Mesenchymal stem cell (in vitro differentiated cells and primary cell): ENCODE measurements around the gene TRPT1.

ENCODE experiments used
- DNase-seq: peaks from one replicate; pipeline ENCODE4 v3.0.0-alpha.2; 2013
- H2AFZ ChIP-seq: one replicate; pipeline ENCODE4 v1.6.1; 2013; ENCODE audit warnings: low read depth, mild to moderate bottlenecking, control low read depth, inconsistent platforms, low read length, moderate library complexity
- H2AK5ac ChIP-seq: 2 replicates; pipeline ENCODE4 v1.6.1; 2013; ENCODE audit warnings: low read length, moderate library complexity, mild to moderate bottlenecking, inconsistent platforms; ENCODE audit not compliant: severe bottlenecking
- H2BK120ac ChIP-seq: one replicate; pipeline ENCODE4 v1.6.1; 2013; ENCODE audit warnings: low read depth, mild to moderate bottlenecking, inconsistent platforms, low read length, moderate library complexity
- H2BK12ac ChIP-seq, 2 experiments: one replicate each; pipeline ENCODE4 v1.6.1; 2013; ENCODE audit warnings: inconsistent platforms in 2 of 2, low read length in 2 of 2, mild to moderate bottlenecking in 2 of 2, moderate library complexity in 2 of 2, control low read depth in 1 of 2
- H2BK15ac ChIP-seq: one replicate; pipeline ENCODE4 v1.6.1; 2013; ENCODE audit warnings: mild to moderate bottlenecking, low read depth, inconsistent platforms; ENCODE audit not compliant: poor library complexity, severe bottlenecking
- H2BK5ac ChIP-seq: 2 replicates; pipeline ENCODE4 v1.6.1; 2013; ENCODE audit warnings: low read depth, mild to moderate bottlenecking, low read length, control low read depth, inconsistent platforms; ENCODE audit not compliant: poor library complexity, severe bottlenecking
- H3K14ac ChIP-seq, 2 experiments: one replicate each; pipeline ENCODE4 v1.6.1; 2013; ENCODE audit warnings: inconsistent platforms in 2 of 2, low read length in 2 of 2, control low read depth in 1 of 2, mild to moderate bottlenecking in 1 of 2, moderate library complexity in 1 of 2
- H3K18ac ChIP-seq, 2 experiments: one replicate each; pipeline ENCODE4 v1.6.1; 2013; ENCODE audit warnings: inconsistent platforms in 2 of 2, low read length in 2 of 2, control low read depth in 1 of 2, low read depth in 1 of 2, mild to moderate bottlenecking in 1 of 2
- H3K23ac ChIP-seq, 2 experiments: one replicate each; pipeline ENCODE4 v1.6.1; 2013; ENCODE audit warnings: inconsistent platforms in 2 of 2, low read length in 2 of 2, mild to moderate bottlenecking in 2 of 2, moderate library complexity in 2 of 2, control low read depth in 1 of 2
- H3K27ac ChIP-seq: 2 replicates; pipeline ENCODE4 v1.5.1; 2013; ENCODE audit warnings: mild to moderate bottlenecking, moderate library complexity, low read length, control low read depth, inconsistent platforms; ENCODE audit not compliant: poor library complexity, severe bottlenecking
- H3K27me3 ChIP-seq, 2 experiments: 2 replicates each; pipeline versions ENCODE4 v1.6.1 to v1.7.0; 2013; ENCODE audit warnings: low read length in 2 of 2, mild to moderate bottlenecking in 2 of 2, moderate library complexity in 2 of 2, control low read depth in 1 of 2, inconsistent platforms in 1 of 2; ENCODE audit not compliant: control insufficient read depth in 1 of 2, insufficient read depth in 1 of 2
- H3K36me3 ChIP-seq, 2 experiments: 2 replicates each; pipeline versions ENCODE4 v1.6.1 to v1.7.0; 2013; ENCODE audit warnings: low read length in 2 of 2, control low read depth in 1 of 2, inconsistent platforms in 1 of 2, low read depth in 1 of 2, mild to moderate bottlenecking in 1 of 2; ENCODE audit not compliant: insufficient read depth in 2 of 2, control insufficient read depth in 1 of 2
- H3K4ac ChIP-seq, 2 experiments: one replicate each; pipeline ENCODE4 v1.6.1; 2013; ENCODE audit warnings: inconsistent platforms in 2 of 2, low read length in 2 of 2, mild to moderate bottlenecking in 2 of 2, moderate library complexity in 2 of 2, control low read depth in 1 of 2, low read depth in 1 of 2
- H3K4me1 ChIP-seq: 2 replicates; pipeline ENCODE4 v1.6.1; 2013; ENCODE audit warnings: low read depth, low read length, control low read depth; ENCODE audit not compliant: control insufficient read depth, insufficient read depth
- H3K4me2 ChIP-seq: 2 replicates; pipeline ENCODE4 v1.6.1; 2013; ENCODE audit warnings: low read length, mild to moderate bottlenecking, inconsistent platforms; ENCODE audit not compliant: poor library complexity, severe bottlenecking
- H3K4me3 ChIP-seq, 2 experiments: 2 replicates each; pipeline versions ENCODE4 v1.5.1 to v1.7.0; 2013; ENCODE audit warnings: low read length in 2 of 2, mild to moderate bottlenecking in 2 of 2, control low read depth in 1 of 2, low read depth in 1 of 2; ENCODE audit not compliant: insufficient read depth in 1 of 2
- H3K79me1 ChIP-seq: replicated peaks from 2 replicates; pipeline ENCODE4 v1.6.1; 2013; ENCODE audit warnings: mild to moderate bottlenecking, control low read depth, low read length, inconsistent platforms; ENCODE audit not compliant: poor library complexity, severe bottlenecking
- H3K9ac ChIP-seq: 2 replicates; pipeline ENCODE4 v1.7.0; 2013; ENCODE audit warnings: mild to moderate bottlenecking, low read length, moderate library complexity
- H3K9me3 ChIP-seq: 2 replicates; pipeline ENCODE4 v1.7.0; 2013; ENCODE audit warnings: mild to moderate bottlenecking, low read length; ENCODE audit not compliant: control insufficient read depth
- H4K8ac ChIP-seq: one replicate; pipeline ENCODE4 v1.6.1; 2013; ENCODE audit warnings: inconsistent platforms, mild to moderate bottlenecking, low read length, moderate library complexity
- H4K91ac ChIP-seq: one replicate; pipeline ENCODE4 v1.6.1; 2013; ENCODE audit warnings: mild to moderate bottlenecking, low read length, inconsistent platforms
- WGBS: methylation state at CpG from one replicate; pipeline ENCODE4 v1.1.7; 2013; ENCODE audit warnings: mixed read lengths; 5-methylcytosine and 5-hydroxymethylcytosine counted together

TRPT1 gene

DNA sequence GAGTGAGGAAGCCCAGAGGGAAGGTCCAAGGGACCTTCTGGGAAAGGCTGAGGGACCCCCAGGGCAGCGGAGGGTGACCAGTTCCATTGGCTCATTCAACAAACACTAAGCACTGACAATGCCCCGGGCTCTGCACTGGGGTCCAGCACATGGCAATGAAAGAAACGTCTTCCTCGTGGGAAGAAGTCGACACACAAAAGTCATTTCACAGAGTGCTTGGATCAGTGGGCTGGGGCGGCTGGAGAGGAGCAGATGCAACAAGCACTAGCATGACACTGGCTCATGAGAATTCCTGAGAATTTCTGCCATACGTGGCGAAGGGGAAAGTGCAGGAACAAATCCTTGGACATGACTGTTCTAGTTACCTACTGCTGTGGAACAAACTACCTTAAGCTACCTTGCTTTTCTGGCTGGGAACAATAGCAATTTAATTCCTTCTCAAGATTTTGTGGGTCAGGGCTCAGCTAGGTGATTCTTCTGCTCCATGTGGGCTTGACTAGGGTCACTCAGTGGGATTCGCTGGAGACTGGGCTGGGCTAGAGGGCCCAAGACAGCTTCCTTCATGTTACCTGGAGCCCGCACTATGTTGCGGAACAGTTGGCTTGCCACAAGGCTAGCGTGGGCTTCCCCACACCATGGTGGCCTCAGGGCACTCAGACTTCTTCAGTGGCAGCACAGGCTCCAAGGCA, 46.9 kb downstream of the TRPT1 start:
- no peak overlapping the region for H2BK15ac ChIP-seq
- H3K79me1 ChIP-seq, result peaks cover 13% of the 10 kb centered on the region
- H4K8ac ChIP-seq, result no peak overlapping the region
- peak overlapping the region in 1 of 2 experiments; percentile 35 for H2BK12ac ChIP-seq
- H4K91ac ChIP-seq, result no peak overlapping the region
- H2BK120ac ChIP-seq, result no peak overlapping the region
- H3K36me3 ChIP-seq, result peaks cover 0 to 10% of the 10 kb centered on the region in 2 experiments
- 95% methylated on average over 12 of the region's 12 CpGs for WGBS
- no peak overlapping the region for H3K18ac ChIP-seq
- H3K14ac ChIP-seq, result no peak overlapping the region
- DNase-seq, result no peak
- H3K27ac ChIP-seq, result no peak overlapping the region
- peaks cover 10% of the 10 kb centered on the region for H3K4me1 ChIP-seq
- H3K23ac ChIP-seq, result no peak overlapping the region
- no peak overlapping the region for H2BK5ac ChIP-seq
- H3K9me3 ChIP-seq, result peaks cover 8% of the 10 kb centered on the region
- no peak overlapping the region for H3K4me2 ChIP-seq
- H2AFZ ChIP-seq, result no peak overlapping the region
- no peaks in the 10 kb centered on the region for H3K27me3 ChIP-seq
- H3K4me3 ChIP-seq, result no peak overlapping the region
- no peak overlapping the region for H3K4ac ChIP-seq
- H2AK5ac ChIP-seq, result no peak overlapping the region
- no peak overlapping the region for H3K9ac ChIP-seq

DNA sequence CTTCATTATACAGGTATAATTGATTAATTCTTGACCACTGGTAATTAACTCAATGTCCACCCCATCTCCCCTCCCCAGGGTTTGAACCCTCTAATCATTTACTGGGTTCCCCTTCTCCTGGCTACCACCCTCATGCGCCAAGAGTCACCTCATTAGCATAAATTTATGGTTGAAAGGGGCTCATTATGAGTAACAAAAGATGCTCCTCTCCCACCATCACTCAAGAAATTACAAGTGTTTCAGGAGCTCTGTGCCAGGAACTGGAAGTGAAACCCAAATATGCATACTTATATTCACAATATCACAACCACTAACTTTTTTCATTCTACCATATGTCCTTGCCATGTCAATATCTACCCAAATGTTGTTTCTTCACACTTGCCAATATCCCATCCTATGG, 47.8 kb downstream of the TRPT1 start:
- 100% methylated on average over 1 of the region's 1 CpG for WGBS
- no peak overlapping the region for H4K8ac ChIP-seq
- H2AFZ ChIP-seq, result no peak overlapping the region
- H3K4ac ChIP-seq, result no peak overlapping the region
- no peak overlapping the region for H3K27ac ChIP-seq
- no peak overlapping the region for H2AK5ac ChIP-seq
- H3K9ac ChIP-seq, result no peak overlapping the region
- H3K79me1 ChIP-seq, result peaks cover 7% of the 10 kb centered on the region
- H3K4me3 ChIP-seq, result no peak overlapping the region
- no peak for DNase-seq
- H2BK12ac ChIP-seq, result no peak overlapping the region
- no peak overlapping the region for H2BK120ac ChIP-seq
- H2BK15ac ChIP-seq, result no peak overlapping the region
- H2BK5ac ChIP-seq, result no peak overlapping the region
- no peaks in the 10 kb centered on the region for H3K27me3 ChIP-seq
- H3K18ac ChIP-seq, result no peak overlapping the region
- peaks cover 0 to 10% of the 10 kb centered on the region in 2 experiments for H3K36me3 ChIP-seq
- H4K91ac ChIP-seq, result no peak overlapping the region
- no peak overlapping the region for H3K4me2 ChIP-seq
- H3K4me1 ChIP-seq, result peaks cover 4% of the 10 kb centered on the region
- H3K9me3 ChIP-seq, result peaks cover 13% of the 10 kb centered on the region
- H3K14ac ChIP-seq, result no peak overlapping the region
- no peak overlapping the region for H3K23ac ChIP-seq

DNA sequence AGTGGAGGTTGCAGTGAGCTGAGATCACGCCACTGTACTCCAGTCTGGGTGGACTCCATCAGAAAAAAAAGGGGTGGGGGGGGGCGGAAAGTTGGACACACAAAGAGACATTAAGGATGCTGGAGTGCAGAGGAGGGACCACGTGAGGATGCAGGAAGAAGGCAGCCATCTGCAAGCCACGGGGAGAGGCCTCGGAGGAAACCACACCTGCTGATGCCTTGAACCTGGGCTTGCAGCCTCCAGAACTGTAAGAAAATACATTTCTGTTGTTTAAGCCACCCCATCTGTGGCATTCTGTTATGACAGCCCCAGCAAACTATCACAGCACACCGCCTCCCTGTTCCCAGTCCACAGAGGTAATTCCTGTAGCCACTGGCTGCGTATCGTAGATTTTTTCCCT, 49.2 kb downstream of the TRPT1 start:
- no peak overlapping the region for H4K91ac ChIP-seq
- no peak overlapping the region for H3K27ac ChIP-seq
- H3K14ac ChIP-seq, result no peak overlapping the region
- H2AFZ ChIP-seq, result no peak overlapping the region
- H4K8ac ChIP-seq, result no peak overlapping the region
- 86% methylated on average over 7 of the region's 8 CpGs for WGBS
- H3K18ac ChIP-seq, result no peak overlapping the region
- H3K9me3 ChIP-seq, result peaks cover 13% of the 10 kb centered on the region
- no peak overlapping the region for H2BK120ac ChIP-seq
- H3K4me2 ChIP-seq, result no peak overlapping the region
- peaks cover 0 to 10% of the 10 kb centered on the region in 2 experiments for H3K36me3 ChIP-seq
- no peak overlapping the region for H2BK12ac ChIP-seq
- no peak overlapping the region for H3K23ac ChIP-seq
- H3K4ac ChIP-seq, result no peak overlapping the region
- peaks cover 7% of the 10 kb centered on the region for H3K79me1 ChIP-seq
- H3K9ac ChIP-seq, result no peak overlapping the region
- H2BK5ac ChIP-seq, result no peak overlapping the region
- peaks cover 4% of the 10 kb centered on the region for H3K4me1 ChIP-seq
- H3K4me3 ChIP-seq, result no peak overlapping the region
- H2AK5ac ChIP-seq, result no peak overlapping the region
- no peak overlapping the region for H2BK15ac ChIP-seq
- DNase-seq, result no peak
- H3K27me3 ChIP-seq, result no peaks in the 10 kb centered on the region
